ENCODE data around the gene TAOK1. TPM values are rescaled to one million over a fixed set of nuclear protein-coding genes. Genes with fewer than 3 reads are reported as not detected.

The TAOK1 gene
- total and polyA plus RNA-seq, 2 of the 13 experiments (the other 11 are each of a cell fraction or from before 2014, with no cell fraction given) = 14.1 to 23.0 TPM

DNA sequence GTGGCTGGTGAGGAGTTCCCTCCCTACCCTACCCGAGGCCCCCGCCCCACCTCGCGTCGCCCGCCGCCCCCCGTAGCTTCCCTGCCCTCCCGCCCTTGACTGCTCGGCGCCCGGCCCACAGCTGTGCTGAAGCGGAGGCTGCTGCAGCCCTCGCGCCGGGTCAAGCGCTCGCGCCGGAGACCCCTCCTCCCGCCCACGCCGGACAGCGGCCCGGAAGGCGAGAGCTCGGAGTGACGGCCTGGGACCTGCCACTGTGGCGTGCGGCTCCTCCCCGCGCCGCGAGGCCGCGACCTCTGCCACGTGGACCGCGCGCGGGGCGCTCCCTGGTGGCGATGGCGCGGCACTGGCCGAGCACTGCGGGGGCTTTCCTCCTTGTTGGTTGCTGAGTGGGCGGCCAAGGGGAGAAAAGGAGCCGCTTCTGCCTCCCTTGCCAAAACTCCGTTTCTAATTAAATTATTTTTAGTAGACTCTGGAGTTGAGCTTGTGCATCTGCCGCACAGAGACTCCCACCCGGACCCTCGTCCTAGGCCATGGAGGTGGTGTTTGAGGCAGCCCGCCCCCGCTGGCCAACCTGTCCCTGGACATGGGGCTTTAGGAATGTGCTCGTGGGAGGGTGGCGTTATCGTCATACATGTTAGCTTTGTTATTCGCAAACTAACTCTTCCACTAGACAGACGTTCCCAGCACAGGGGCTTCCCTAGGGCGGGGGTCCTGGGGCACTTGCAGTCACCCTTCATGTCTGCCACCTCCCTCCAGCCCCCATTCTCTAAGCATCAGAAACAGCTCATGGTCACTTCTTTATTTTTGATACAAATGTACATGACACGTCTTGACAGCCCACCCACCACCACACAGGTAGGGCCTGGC is 182.8 kb downstream of the TAOK1 start (continued):
- TF ChIP-seq, protein P1, sequence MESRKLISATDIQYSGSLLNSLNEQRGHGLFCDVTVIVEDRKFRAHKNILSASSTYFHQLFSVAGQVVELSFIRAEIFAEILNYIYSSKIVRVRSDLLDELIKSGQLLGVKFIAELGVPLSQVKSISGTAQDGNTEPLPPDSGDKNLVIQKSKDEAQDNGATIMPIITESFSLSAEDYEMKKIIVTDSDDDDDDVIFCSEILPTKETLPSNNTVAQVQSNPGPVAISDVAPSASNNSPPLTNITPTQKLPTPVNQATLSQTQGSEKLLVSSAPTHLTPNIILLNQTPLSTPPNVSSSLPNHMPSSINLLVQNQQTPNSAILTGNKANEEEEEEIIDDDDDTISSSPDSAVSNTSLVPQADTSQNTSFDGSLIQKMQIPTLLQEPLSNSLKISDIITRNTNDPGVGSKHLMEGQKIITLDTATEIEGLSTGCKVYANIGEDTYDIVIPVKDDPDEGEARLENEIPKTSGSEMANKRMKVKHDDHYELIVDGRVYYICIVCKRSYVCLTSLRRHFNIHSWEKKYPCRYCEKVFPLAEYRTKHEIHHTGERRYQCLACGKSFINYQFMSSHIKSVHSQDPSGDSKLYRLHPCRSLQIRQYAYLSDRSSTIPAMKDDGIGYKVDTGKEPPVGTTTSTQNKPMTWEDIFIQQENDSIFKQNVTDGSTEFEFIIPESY (CRISPR knock-in tag; IDR thresholded peaks at IDR 0.05) = peak; percentile 49; the same call in 1 of the 2 replicates
- no peak for TF ChIP-seq ZNF432 (CRISPR knock-in tag; IDR thresholded peaks at IDR 0.05; ENCODE audit: borderline replicate concordance)
- TF ChIP-seq, protein P2, sequence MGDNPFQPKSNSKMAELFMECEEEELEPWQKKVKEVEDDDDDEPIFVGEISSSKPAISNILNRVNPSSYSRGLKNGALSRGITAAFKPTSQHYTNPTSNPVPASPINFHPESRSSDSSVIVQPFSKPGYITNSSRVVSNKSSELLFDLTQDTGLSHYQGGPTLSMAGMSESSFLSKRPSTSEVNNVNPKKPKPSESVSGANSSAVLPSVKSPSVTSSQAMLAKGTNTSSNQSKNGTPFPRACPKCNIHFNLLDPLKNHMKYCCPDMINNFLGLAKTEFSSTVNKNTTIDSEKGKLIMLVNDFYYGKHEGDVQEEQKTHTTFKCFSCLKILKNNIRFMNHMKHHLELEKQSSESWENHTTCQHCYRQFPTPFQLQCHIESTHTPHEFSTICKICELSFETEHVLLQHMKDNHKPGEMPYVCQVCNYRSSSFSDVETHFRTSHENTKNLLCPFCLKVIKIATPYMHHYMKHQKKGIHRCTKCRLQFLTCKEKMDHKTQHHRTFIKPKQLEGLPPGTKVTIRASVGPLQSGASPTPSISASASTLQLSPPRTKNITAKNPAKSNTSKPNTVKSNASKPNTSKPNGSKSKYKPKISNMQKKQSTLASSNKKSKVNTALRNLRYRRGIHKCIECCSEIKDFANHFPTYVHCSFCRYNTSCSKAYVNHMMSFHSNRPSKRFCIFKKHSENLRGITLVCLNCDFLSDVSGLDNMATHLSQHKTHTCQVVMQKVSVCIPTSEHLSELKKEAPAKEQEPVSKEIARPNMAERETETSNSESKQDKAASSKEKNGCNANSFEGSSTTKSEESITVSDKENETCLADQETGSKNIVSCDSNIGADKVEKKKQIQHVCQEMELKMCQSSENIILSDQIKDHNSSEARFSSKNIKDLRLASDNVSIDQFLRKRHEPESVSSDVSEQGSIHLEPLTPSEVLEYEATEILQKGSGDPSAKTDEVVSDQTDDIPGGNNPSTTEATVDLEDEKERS (CRISPR knock-in tag; IDR thresholded peaks at IDR 0.05) = no peak

DNA sequence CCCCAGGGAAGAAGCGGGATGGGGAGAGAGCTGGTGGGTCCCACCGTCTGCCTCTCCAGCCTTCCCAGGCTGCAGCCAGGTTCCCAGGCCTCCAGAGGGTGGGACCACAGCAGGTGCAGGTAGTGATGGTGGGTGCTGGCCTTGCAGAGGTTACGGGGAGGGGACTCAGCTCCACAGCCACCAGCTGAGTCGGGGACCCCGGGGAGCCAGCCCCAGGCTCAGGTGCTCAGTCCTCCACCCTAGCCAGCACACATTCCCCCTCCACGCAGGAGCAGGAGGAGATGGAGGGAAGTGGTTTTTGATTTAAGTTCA is 183.4 kb downstream of the TAOK1 start:
- Histone ChIP-seq H3K79me2 (ENCODE audit: insufficient read depth, low read length) (no peaks in the 10 kb centered on the region), H3K9ac (ENCODE audit: insufficient read depth, low read depth, low read length) (no peak overlapping the region), H3K36me3 (replicated peaks in 1 of 2; ENCODE audit: control insufficient read depth in 1 of 2, insufficient read depth in 2 of 2, low read length in 2 of 2) (peaks cover 4 to 17% of the 10 kb centered on the region in 2 experiments; a peak in 3 of 5 replicates), H3K9me3 (ENCODE audit: low read length) (no peaks in the 10 kb centered on the region), H3K27ac (ENCODE audit: extremely low read length, insufficient read depth, low read length) (no peak overlapping the region), H3K27me3 (ENCODE audit: control insufficient read depth in 1 of 2, insufficient read depth in 2 of 2, low read length in 2 of 2) (no peaks in the 10 kb centered on the region), H4K20me1 (ENCODE audit: insufficient read depth, low read length) (no peaks in the 10 kb centered on the region), H3K4me1 (ENCODE audit: insufficient read depth, low read length) (peaks cover 32% of the 10 kb centered on the region), H3K4me2 (ENCODE audit: low read depth, low read length) (no peak overlapping the region), H2AFZ (ENCODE audit: low read length) (no peak overlapping the region), H3K4me3 (replicated peaks in 1 of 3; ENCODE audit: insufficient read depth in 1 of 3, low read depth in 2 of 3, low read length in 3 of 3) (no peak overlapping the region)
- DNase-seq (ENCODE audit: low spot score) = no peak
- in situ Hi-C loops (cut with HindIII; ENCODE audit: extremely low pct_ligation_motif_present, low pct_unique_long_range_greater_than_20kb) (no loop called here), intact Hi-C loops (cut with micrococcal nuclease; ENCODE audit: unreplicated experiment) (no loop called here)
- ATAC-seq = no peak
- ChIA-PET POLR2A (no interaction called here), CTCF (ENCODE audit: low intra/inter-chr PET ratio, low total read pairs) (no interaction called here)
- 97% methylated on average over 4 of the region's 6 CpGs for WGBS (ENCODE audit: low lambda C conversion rate)
- no TSS peak for BruUV-seq (replicated peaks)
- TF ChIP-seq POLR2G (IDR thresholded peaks at IDR 0.05; ENCODE audit: low read depth, low read length) (peak; percentile 26), ZNF441 (CRISPR knock-in tag; IDR thresholded peaks at IDR 0.05; ENCODE audit: borderline replicate concordance) (no peak), GLI4 (CRISPR knock-in tag; IDR thresholded peaks at IDR 0.05; ENCODE audit: borderline replicate concordance) (no peak), ZFP36 (IDR thresholded peaks at IDR 0.05; ENCODE audit: borderline replicate concordance, low read depth, low read length, partially characterized antibody) (no peak), ZNF773 (CRISPR knock-in tag; IDR thresholded peaks at IDR 0.05; ENCODE audit: borderline replicate concordance) (no peak), RBFOX2 (IDR thresholded peaks at IDR 0.05; ENCODE audit: low read depth, low read length) (0 out of 2 replicates have a peak, but pooled peaks have one; percentile 3), DNMT3B (CRISPR knock-in tag; conservative IDR thresholded peaks at IDR 0.05) (no peak)
- TF ChIP-seq, protein P3, sequence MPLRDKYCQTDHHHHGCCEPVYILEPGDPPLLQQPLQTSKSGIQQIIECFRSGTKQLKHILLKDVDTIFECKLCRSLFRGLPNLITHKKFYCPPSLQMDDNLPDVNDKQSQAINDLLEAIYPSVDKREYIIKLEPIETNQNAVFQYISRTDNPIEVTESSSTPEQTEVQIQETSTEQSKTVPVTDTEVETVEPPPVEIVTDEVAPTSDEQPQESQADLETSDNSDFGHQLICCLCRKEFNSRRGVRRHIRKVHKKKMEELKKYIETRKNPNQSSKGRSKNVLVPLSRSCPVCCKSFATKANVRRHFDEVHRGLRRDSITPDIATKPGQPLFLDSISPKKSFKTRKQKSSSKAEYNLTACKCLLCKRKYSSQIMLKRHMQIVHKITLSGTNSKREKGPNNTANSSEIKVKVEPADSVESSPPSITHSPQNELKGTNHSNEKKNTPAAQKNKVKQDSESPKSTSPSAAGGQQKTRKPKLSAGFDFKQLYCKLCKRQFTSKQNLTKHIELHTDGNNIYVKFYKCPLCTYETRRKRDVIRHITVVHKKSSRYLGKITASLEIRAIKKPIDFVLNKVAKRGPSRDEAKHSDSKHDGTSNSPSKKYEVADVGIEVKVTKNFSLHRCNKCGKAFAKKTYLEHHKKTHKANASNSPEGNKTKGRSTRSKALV (CRISPR knock-in tag; IDR thresholded peaks at IDR 0.05) = no peak
- FAIRE-seq = no peak

Data from HepG2 (cell line).